Lower leg skin (tissue), 4 donors: ENCODE data around the gene DHX30. TPM values are rescaled to one million over a fixed set of nuclear protein-coding genes. Genes with fewer than 3 reads are reported as not detected.

Experiments used
- DNase-seq, 2 donors: peaks; one replicate each; pipeline ENCODE4 v3.0.0-alpha.2; 2019; ENCODE audit warnings: low spot score in 2 of 2
- H3K4me3 ChIP-seq: fragments of 200-600 bp; sonication (generic); 2 replicates; pipeline ENCODE4 v1.5.1; 2017; ENCODE audit warnings: mild to moderate bottlenecking, low read depth; ENCODE audit not compliant: poor library complexity, severe bottlenecking
- POLR2A ChIP-seq, 2 donors: fragments of 450-650 bp; IDR thresholded peaks; one replicate each; pipeline ENCODE4 v1.6.1; 2016 to 2017; ENCODE audit warnings: antibody characterized with exemption in 2 of 2, mild to moderate bottlenecking in 1 of 2, moderate library complexity in 1 of 2
- WGBS, 2 donors: methylation state at CpG; one replicate each; pipeline ENCODE4 v1.1.5; 2018; 5-methylcytosine and 5-hydroxymethylcytosine counted together
- intact Hi-C: fragments of 100-400 bp; cut with DNase I; formaldehyde crosslinking; loops from one replicate; pipeline ENCODE4 v1.15.0; 2023; ENCODE audit warnings: low total_unique reads
- total RNA-seq, 4 donors: library from RNA; depleted of rRNA; stranded (reverse); fragments of >200 nt; gene quantifications; one replicate each; pipeline ENCODE4 v1.1.0, GENCODE V29; 2016
- TF ChIP-seq, protein P1 (sequence below), 3 donors: fragments of 450-650 bp; IDR thresholded peaks; one replicate each; pipeline ENCODE4 v1.5.1; 2016; ENCODE audit warnings: antibody characterized with exemption in 3 of 3, mild to moderate bottlenecking in 3 of 3, moderate library complexity in 2 of 3

DHX30 gene
- total RNA-seq, 4 donors from 2014 or later = 59.0 to 81.0 (median 66.7) TPM

DNA sequence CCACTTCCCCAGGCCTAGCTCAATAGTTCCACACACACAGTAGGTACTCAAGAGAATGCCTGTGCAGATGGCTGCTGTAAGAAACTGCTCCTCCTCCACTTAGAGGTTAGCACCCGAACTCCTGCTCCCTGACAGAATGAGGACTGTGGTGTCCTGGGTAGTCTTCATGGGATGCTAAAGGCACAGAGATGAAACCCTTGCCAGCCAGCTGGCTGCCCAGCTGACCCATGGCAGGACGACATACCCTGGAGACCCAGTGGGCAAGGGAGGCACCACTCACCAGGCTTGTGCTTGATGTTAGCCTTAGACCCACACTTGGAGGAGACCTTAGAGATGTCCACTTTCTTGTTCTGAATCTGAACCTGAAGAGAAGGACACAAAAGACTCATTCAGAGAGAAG lies 54.2 kb downstream of the DHX30 start:
- no peak for TF ChIP-seq POLR2A (IDR thresholded peaks at IDR 0.05)
- TF ChIP-seq, protein P1, sequence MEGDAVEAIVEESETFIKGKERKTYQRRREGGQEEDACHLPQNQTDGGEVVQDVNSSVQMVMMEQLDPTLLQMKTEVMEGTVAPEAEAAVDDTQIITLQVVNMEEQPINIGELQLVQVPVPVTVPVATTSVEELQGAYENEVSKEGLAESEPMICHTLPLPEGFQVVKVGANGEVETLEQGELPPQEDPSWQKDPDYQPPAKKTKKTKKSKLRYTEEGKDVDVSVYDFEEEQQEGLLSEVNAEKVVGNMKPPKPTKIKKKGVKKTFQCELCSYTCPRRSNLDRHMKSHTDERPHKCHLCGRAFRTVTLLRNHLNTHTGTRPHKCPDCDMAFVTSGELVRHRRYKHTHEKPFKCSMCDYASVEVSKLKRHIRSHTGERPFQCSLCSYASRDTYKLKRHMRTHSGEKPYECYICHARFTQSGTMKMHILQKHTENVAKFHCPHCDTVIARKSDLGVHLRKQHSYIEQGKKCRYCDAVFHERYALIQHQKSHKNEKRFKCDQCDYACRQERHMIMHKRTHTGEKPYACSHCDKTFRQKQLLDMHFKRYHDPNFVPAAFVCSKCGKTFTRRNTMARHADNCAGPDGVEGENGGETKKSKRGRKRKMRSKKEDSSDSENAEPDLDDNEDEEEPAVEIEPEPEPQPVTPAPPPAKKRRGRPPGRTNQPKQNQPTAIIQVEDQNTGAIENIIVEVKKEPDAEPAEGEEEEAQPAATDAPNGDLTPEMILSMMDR (IDR thresholded peaks at IDR 0.05) = no peak
- intact Hi-C loops = no loop called here
- 90 to 96% methylated on average over 2 of the region's 2 CpGs for WGBS, 2 donors

DNA sequence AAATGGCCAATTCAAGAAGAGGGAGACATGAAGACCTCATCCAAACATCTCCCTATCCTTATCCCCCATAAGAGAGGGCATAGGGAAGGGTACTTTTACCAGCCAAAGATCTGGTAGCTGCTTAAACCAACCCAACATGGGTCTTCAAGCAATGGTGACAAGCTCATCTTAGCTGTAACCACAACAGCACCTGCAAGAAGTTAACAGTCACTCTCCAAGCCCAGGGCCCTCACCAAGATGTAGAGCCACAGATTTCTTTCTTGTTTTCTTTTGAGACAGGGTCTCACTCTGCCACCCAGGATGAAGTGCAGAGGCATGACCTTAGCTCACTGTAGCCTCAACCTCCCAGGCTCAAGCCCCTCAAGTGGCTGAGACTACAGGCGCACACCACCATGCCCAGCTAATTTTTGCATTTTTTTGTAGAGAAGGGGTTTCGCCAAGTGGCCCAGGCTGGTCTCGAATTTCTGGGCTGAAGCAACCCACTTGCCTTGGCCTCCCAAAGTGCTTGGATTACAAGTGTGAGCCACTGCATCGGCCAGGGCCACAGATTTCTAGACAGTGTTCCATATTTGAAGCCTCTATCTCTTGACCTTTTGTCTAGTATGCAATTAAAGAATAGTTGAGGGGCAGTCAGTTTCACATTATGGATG lies 57.1 kb downstream of the DHX30 start:
- TF ChIP-seq, protein P1 (IDR thresholded peaks at IDR 0.05) = no peak
- TF ChIP-seq POLR2A (IDR thresholded peaks at IDR 0.05) = no peak
- intact Hi-C loops = no loop called here
- H3K4me3 ChIP-seq = no peak overlapping the region
- DNase-seq = no peak
- 96 to 98% methylated on average over 4 of the region's 4 CpGs for WGBS, 2 donors

More for the DNA sequence above, 54.2 kb downstream of the DHX30 start:
- DNase-seq = no peak
- H3K4me3 ChIP-seq = no peak overlapping the region

GRCh38 chr3:47863391-47864128 lies 60.6 kb downstream of the DHX30 start:
- H3K4me3 ChIP-seq = no peak overlapping the region
- intact Hi-C loops = no loop called here
- DNase-seq = no peak
- TF ChIP-seq, protein P1 (IDR thresholded peaks at IDR 0.05) = no peak
- no peak for TF ChIP-seq POLR2A (IDR thresholded peaks at IDR 0.05)
- 79 to 94% methylated on average over 11 to 12 of the region's 12 CpGs for WGBS, 2 donors

DNA sequence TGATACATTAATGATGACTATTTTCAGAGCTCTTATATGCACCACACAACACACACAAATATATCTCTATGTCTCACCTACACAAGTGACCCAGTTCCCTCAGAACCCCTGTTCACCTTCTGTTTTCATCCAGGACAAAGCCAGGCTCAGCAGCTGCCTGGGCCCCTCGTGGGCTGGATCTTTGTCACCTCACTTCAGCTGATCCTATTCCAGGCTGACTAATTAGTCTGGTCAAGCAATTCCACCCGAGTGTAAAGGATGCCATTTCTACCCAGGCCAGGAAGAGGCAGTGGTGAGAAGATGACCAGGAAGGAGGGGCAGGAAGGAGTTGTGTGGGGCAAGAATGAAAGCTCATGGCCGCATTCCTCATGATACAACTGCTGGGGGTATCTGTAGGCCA lies 62.3 kb downstream of the DHX30 start:
- no peak overlapping the region for H3K4me3 ChIP-seq
- intact Hi-C loops = no loop called here
- no peak for TF ChIP-seq POLR2A (IDR thresholded peaks at IDR 0.05)
- TF ChIP-seq, protein P1 (IDR thresholded peaks at IDR 0.05) = no peak
- WGBS, 2 donors = 47 to 67% methylated on average over 3 of the region's 3 CpGs
- DNase-seq = no peak

DNA sequence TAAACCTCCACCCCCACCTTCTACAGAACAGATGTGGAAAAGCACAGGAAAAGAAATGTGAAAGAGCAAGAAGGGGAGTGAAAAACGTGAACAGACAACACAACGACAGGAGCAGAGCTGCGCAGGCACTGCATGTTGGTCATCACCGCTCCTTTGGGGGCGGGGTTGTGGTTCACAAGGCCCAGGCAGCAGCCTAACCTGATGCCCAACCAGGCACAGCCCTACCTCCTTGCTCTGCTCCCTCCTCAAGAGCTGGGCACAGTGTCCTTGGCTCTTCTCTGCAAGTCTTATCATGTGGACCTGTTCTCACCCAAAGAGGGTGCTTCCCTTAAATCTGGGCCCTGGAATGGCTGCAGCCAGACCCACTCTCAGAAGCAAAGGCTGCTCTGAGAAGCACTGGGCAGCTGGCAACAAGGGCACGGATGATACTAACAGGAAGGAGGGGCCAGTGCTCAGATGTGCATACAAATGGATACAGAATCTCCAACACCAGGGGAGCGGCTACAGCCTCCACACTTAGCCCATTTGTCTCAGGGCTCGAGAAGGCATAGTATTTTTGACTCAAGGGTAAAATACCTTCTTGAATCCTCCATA lies 64.6 kb downstream of the DHX30 start:
- no peak for TF ChIP-seq POLR2A (IDR thresholded peaks at IDR 0.05)
- TF ChIP-seq, protein P1 (IDR thresholded peaks at IDR 0.05) = no peak
- no peak for DNase-seq
- WGBS, 2 donors = 84 to 86% methylated on average over 8 of the region's 8 CpGs
- intact Hi-C loops = no loop called here
- no peak overlapping the region for H3K4me3 ChIP-seq
